ENCODE results near the gene PPM1E.

GRCh38 chr17:59028328-59028727 is 272.7 kb downstream of the PPM1E start:
- no peak for TF ChIP-seq CTCF (IDR thresholded peaks at IDR 0.05)
- no peak for TF ChIP-seq POLR2A (IDR thresholded peaks at IDR 0.05)

Data from body of pancreas (tissue), 4 donors.